GM12875 (cell line): ENCODE results near the gene OAF.

Experiments
- H3K4me3 ChIP-seq: one replicate; pipeline ENCODE4 v1.5.1; 2011; ENCODE audit warnings: low read depth, low read length, control low read depth
- CTCF ChIP-seq: IDR thresholded peaks from 2 replicates; pipeline ENCODE4 v1.5.1; 2011; ENCODE audit warnings: low read depth, mild to moderate bottlenecking, control low read depth, inconsistent platforms, low read length, moderate library complexity, borderline replicate concordance; ENCODE audit not compliant: insufficient read depth

OAF gene

GRCh38 chr11:120254788-120255518 is 44.1 kb downstream of the OAF start:
- H3K4me3 ChIP-seq = no peak overlapping the region
- no peak for TF ChIP-seq CTCF

- H3K4me3 ChIP-seq = no peak overlapping the region
- TF ChIP-seq CTCF = no peak
Measured at GRCh38 chr11:120255519-120255866, 44.7 kb downstream of the OAF start.

- no peak for TF ChIP-seq CTCF
- no peak overlapping the region for H3K4me3 ChIP-seq
Measured at GRCh38 chr11:120256178-120256577, 45.3 kb downstream of the OAF start.

GRCh38 chr11:120256779-120257178 is 45.9 kb downstream of the OAF start:
- no peak for TF ChIP-seq CTCF
- no peak overlapping the region for H3K4me3 ChIP-seq

- H3K4me3 ChIP-seq = no peak overlapping the region
- TF ChIP-seq CTCF = no peak
Measured at GRCh38 chr11:120257346-120257745, 46.5 kb downstream of the OAF start.

- TF ChIP-seq CTCF = 0 out of 2 replicates have a peak, but pooled peaks have one; percentile 10
- no peak overlapping the region for H3K4me3 ChIP-seq
Measured at GRCh38 chr11:120258661-120259060, 47.8 kb downstream of the OAF start.

GRCh38 chr11:120259241-120259640 is 48.4 kb downstream of the OAF start:
- no peak for TF ChIP-seq CTCF
- H3K4me3 ChIP-seq = no peak overlapping the region
